ENCODE data around the gene FAM83E. TPM values are rescaled to one million over a fixed set of nuclear protein-coding genes. Genes with fewer than 3 reads are reported as not detected.
A peak's percentile ranks its signal among the peaks of the same experiment; 100 is the strongest.

Gene FAM83E
- polyA plus RNA-seq, 3 donors = not detected

DNA sequence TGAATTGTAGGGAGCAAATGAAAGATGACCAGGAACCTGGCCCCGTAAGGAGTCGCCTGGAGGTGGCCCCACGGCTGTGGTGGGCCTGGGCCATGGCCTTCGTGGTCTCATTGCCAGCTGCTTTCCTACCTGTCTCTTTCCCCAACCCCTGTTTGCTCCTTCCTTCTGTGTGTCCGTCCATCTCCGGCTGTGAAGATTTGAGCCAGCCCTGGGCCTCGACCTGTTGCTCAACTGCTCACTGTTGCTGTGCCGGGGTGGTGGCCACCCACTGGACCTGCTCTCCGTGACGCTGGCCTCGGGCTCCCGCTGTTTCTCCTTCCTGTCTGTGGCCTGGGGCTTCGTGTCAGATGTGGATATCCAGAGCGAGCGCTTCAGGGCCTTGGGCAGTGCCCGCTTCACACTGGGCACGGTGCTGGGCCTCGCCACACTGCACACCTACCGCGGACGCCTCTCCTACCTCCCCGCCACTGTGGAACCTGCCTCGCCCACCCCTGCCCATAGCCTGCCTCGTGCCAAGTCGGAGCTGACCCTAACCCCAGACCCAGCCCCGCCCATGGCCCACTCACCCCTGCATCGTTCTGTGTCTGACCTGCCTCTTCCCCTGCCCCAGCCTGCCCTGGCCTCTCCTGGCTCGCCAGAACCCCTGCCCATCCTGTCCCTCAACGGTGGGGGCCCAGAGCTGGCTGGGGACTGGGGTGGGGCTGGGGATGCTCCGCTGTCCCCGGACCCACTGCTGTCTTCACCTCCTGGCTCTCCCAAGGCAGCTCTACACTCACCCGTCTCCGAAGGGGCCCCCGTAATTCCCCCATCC is 13.8 kb upstream of the FAM83E start:
- Histone ChIP-seq H3K27ac (ENCODE audit: low read depth in 1 of 2, low read length in 2 of 2) (peak overlapping the region in 1 of 2 donors; percentile 4), H3K9me3 (replicated peaks in 1 of 2; ENCODE audit: control insufficient read depth in 1 of 2, insufficient read depth in 1 of 2, low read length in 2 of 2) (no peaks in the 10 kb centered on the region), H3K79me2 (ENCODE audit: insufficient read depth, low read length) (peaks cover 19% of the 10 kb centered on the region), H3K9ac (ENCODE audit: insufficient read depth, low read length, poor library complexity, severe bottlenecking) (no peak overlapping the region), H3K4me1 (ENCODE audit: control insufficient read depth in 1 of 2, insufficient read depth in 2 of 2, low read length in 2 of 2) (peaks cover 62 to 70% of the 10 kb centered on the region in 2 donors), H3K27me3 (ENCODE audit: control insufficient read depth in 2 of 2, insufficient read depth in 2 of 2, low read length in 2 of 2) (no peaks in the 10 kb centered on the region), H2AFZ (ENCODE audit: insufficient read depth, low read depth, low read length, poor library complexity, severe bottlenecking) (no peak overlapping the region), H3K36me3 (replicated peaks in 1 of 2; ENCODE audit: control insufficient read depth in 1 of 2, insufficient read depth in 2 of 2, low read length in 2 of 2) (peaks cover 27 to 55% of the 10 kb centered on the region in 2 donors), H3K4me2 (replicated peaks; ENCODE audit: extremely low read depth, low read length, poor library complexity, severe bottlenecking) (no peak overlapping the region), H3K4me3 (replicated peaks in 1 of 3; ENCODE audit: low read depth in 2 of 3, low read length in 3 of 3) (no peak overlapping the region), H4K20me1 (ENCODE audit: insufficient read depth, low read length) (peaks cover 40% of the 10 kb centered on the region)
- WGBS (ENCODE audit: insufficient coverage) = 74% methylated on average over 26 of the region's 34 CpGs
- DNase-seq = no peak
- Mint-ChIP-seq H3K36me3 (peaks cover 30 to 54% of the 10 kb centered on the region in 2 donors), H3K27me3 (ENCODE audit: low read depth in 3 of 3) (no peaks in the 10 kb centered on the region), H3K9me3 (peaks cover 0 to 3% (median 0%) of the 10 kb centered on the region in 7 donors), H3K4me3 (no peak overlapping the region), H3K27ac (peak overlapping the region in 5 of 7 donors; percentile 68 to 88 (median 73)), H3K4me1 (peaks cover 56% of the 10 kb centered on the region)
- TF ChIP-seq, protein P1, sequence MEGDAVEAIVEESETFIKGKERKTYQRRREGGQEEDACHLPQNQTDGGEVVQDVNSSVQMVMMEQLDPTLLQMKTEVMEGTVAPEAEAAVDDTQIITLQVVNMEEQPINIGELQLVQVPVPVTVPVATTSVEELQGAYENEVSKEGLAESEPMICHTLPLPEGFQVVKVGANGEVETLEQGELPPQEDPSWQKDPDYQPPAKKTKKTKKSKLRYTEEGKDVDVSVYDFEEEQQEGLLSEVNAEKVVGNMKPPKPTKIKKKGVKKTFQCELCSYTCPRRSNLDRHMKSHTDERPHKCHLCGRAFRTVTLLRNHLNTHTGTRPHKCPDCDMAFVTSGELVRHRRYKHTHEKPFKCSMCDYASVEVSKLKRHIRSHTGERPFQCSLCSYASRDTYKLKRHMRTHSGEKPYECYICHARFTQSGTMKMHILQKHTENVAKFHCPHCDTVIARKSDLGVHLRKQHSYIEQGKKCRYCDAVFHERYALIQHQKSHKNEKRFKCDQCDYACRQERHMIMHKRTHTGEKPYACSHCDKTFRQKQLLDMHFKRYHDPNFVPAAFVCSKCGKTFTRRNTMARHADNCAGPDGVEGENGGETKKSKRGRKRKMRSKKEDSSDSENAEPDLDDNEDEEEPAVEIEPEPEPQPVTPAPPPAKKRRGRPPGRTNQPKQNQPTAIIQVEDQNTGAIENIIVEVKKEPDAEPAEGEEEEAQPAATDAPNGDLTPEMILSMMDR (IDR thresholded peaks at IDR 0.05) = no peak
- intact Hi-C loops (cut with micrococcal nuclease) = no loop called here

DNA sequence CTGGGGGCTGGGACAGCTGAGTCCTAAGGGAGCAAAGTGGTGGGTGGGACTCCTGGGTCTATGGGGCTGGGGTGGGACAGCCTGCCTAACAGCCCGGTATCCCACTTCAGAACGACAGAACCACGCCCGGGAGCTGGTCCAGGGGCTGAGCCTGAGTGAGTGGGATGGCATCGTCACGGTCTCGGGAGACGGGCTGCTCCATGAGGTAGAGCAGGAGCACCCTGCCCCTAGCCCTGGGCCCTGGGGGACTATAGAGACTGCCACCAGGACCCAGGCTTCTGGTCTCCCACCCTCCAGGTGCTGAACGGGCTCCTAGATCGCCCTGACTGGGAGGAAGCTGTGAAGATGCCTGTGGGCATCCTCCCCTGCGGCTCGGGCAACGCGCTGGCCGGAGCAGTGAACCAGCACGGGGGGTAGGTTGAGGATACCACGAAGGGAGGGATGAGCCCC is 13.0 kb upstream of the FAM83E start:
- no peak for DNase-seq
- Histone ChIP-seq H3K4me1 (ENCODE audit: control insufficient read depth in 1 of 2, insufficient read depth in 2 of 2, low read length in 2 of 2) (peaks cover 62 to 70% of the 10 kb centered on the region in 2 donors), H4K20me1 (ENCODE audit: insufficient read depth, low read length) (peaks cover 39% of the 10 kb centered on the region), H3K27ac (ENCODE audit: low read depth in 1 of 2, low read length in 2 of 2) (no peak overlapping the region), H3K9me3 (replicated peaks in 1 of 2; ENCODE audit: control insufficient read depth in 1 of 2, insufficient read depth in 1 of 2, low read length in 2 of 2) (no peaks in the 10 kb centered on the region), H3K4me3 (replicated peaks in 1 of 3; ENCODE audit: low read depth in 2 of 3, low read length in 3 of 3) (no peak overlapping the region), H3K36me3 (replicated peaks in 1 of 2; ENCODE audit: control insufficient read depth in 1 of 2, insufficient read depth in 2 of 2, low read length in 2 of 2) (peaks cover 24 to 50% of the 10 kb centered on the region in 2 donors), H3K9ac (ENCODE audit: insufficient read depth, low read length, poor library complexity, severe bottlenecking) (no peak overlapping the region), H3K27me3 (ENCODE audit: control insufficient read depth in 2 of 2, insufficient read depth in 2 of 2, low read length in 2 of 2) (no peaks in the 10 kb centered on the region), H3K4me2 (replicated peaks; ENCODE audit: extremely low read depth, low read length, poor library complexity, severe bottlenecking) (no peak overlapping the region), H3K79me2 (ENCODE audit: insufficient read depth, low read length) (peaks cover 17% of the 10 kb centered on the region), H2AFZ (ENCODE audit: insufficient read depth, low read depth, low read length, poor library complexity, severe bottlenecking) (no peak overlapping the region)
- H3K27me3 Mint-ChIP-seq (ENCODE audit: low read depth in 3 of 3) = no peaks in the 10 kb centered on the region
- H3K4me3 Mint-ChIP-seq = no peak overlapping the region
- peaks cover 54% of the 10 kb centered on the region for H3K4me1 Mint-ChIP-seq
- intact Hi-C loops (cut with micrococcal nuclease) = no loop called here
- H3K9me3 Mint-ChIP-seq = peaks cover 0 to 3% (median 0%) of the 10 kb centered on the region in 7 donors
- TF ChIP-seq, protein P1 (IDR thresholded peaks at IDR 0.05) = no peak
- 97% methylated on average over 9 of the region's 17 CpGs for WGBS (ENCODE audit: insufficient coverage)
- H3K27ac Mint-ChIP-seq = no peak overlapping the region
- peaks cover 29 to 47% of the 10 kb centered on the region in 2 donors for H3K36me3 Mint-ChIP-seq
